Left ventricle myocardium inferior (tissue), 1 donor: ENCODE results near the gene ZNF423. TPM values are rescaled to one million over a fixed set of nuclear protein-coding genes. Genes with fewer than 3 reads are reported as not detected.

ENCODE experiments used
- DNase-seq: peaks from one replicate; pipeline ENCODE4 v3.0.0-alpha.2; 2020
- H3K27ac ChIP-seq: fragments of 200-600 bp; replicated peaks from 2 replicates; pipeline ENCODE4 v1.8.0; 2021
- H3K27me3 ChIP-seq: fragments of 200-600 bp; 2 replicates; pipeline ENCODE4 v1.8.0; 2021; ENCODE audit warnings: low read depth
- H3K36me3 ChIP-seq: fragments of 200-600 bp; 2 replicates; pipeline ENCODE4 v1.8.0; 2021
- H3K4me1 ChIP-seq: fragments of 200-600 bp; 2 replicates; pipeline ENCODE4 v1.8.0; 2021
- H3K4me3 ChIP-seq: fragments of 200-600 bp; 2 replicates; pipeline ENCODE4 v1.8.0; 2021; ENCODE audit warnings: mild to moderate bottlenecking, moderate library complexity
- H3K9me3 ChIP-seq: fragments of 200-600 bp; replicated peaks from 2 replicates; pipeline ENCODE4 v1.8.0; 2021
- CTCF ChIP-seq: fragments of 200-600 bp; IDR thresholded peaks from 2 replicates; pipeline ENCODE4 v1.8.0; 2021; ENCODE audit warnings: antibody characterized with exemption, mild to moderate bottlenecking, borderline replicate concordance
- intact Hi-C: fragments of 100-400 bp; cut with micrococcal nuclease; formaldehyde crosslinking; loops from one replicate; pipeline ENCODE4 v1.11.0; 2022
- total RNA-seq: library from RNA; stranded (reverse); fragmentation: NEBNext Ultra II Directional; extraction: Animal tissue kit (Norgen Biotek cat#: 25700); gene quantifications from one replicate; pipeline ENCODE4 v1.2.1, GENCODE V29; 2021
- donor health status: DM: no; HTN: yes; CAD: no; lungs with severe emphysema.

The ZNF423 gene
- total RNA-seq, 1 donor from 2014 or later: 8.6 TPM

DNA sequence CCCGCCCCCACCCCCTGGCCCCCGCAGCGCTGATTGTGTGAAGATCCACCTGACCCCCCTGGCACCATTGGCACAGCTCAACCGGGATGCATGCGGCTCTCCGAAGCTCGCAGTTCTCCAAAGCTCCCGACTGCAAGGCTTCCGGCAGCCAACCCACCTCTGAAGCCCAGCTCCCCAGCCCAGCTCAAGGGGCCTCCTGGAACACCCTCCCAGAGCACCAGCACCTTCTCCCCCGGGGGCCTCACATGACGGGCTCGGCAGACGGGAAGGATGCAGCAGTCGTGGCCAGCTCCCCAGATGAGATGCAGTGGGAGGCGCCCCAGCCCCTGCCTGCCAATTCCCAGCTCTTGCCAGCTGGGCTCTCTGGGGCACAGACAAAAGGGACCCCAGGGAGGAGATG is 215.3 kb downstream of the ZNF423 start:
- peaks cover 42% of the 10 kb centered on the region for H3K4me1 ChIP-seq

DNA sequence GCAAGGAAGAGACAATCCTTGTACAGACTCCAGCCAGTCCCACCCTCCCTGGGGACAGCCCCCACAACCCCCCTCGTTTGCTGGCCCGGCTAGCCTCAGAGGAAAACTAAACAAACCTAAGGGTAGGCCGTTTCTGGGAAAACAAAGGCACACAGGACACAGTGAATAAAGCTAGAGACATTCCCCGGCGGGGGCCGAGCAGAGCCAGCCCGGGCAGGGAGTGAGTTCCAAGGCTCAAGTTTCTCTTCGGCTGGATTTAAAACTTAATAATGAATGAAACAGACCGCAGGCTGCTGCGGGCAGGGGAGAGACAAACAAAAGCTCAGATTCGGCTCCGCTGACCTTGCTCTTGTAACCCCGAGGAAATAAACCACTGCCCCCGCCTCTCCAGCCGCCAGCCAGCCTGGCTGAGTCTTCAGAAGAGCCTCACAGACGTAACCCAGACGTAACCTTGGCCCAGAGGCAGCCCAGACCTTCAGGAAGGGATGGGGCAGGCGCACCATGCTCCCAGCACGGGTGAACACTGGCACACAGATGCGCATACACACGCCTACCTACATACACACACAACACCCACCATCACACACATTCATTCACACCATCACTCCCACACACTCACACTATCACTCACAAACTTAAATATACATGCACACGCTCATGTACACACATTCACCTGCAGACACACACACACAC is 216.0 kb downstream of the ZNF423 start:
- intact Hi-C loops: no loop called here
- peak overlapping the region; percentile 25 for H3K4me3 ChIP-seq

More for the DNA sequence above, 215.3 kb downstream of the ZNF423 start:
- intact Hi-C loops: no loop called here
- peaks cover 33% of the 10 kb centered on the region for H3K36me3 ChIP-seq
- peak overlapping the region; percentile 81 for H3K27ac ChIP-seq
- H3K27me3 ChIP-seq: no peaks in the 10 kb centered on the region
- no peak for DNase-seq
- TF ChIP-seq CTCF: no peak
- H3K9me3 ChIP-seq: peaks cover 5% of the 10 kb centered on the region
- H3K4me3 ChIP-seq: no peak overlapping the region

GRCh38 chr16:49638673-49639610 is 217.0 kb downstream of the ZNF423 start:
- no peaks in the 10 kb centered on the region for H3K27me3 ChIP-seq
- peak overlapping the region; percentile 81 for H3K27ac ChIP-seq
- TF ChIP-seq CTCF: no peak
- peak overlapping the region; percentile 25 for H3K4me3 ChIP-seq
- intact Hi-C loops: no loop called here
- H3K36me3 ChIP-seq: peaks cover 39% of the 10 kb centered on the region
- no peaks in the 10 kb centered on the region for H3K9me3 ChIP-seq
- H3K4me1 ChIP-seq: peaks cover 42% of the 10 kb centered on the region
- peak; percentile 66 for DNase-seq

More for the DNA sequence above, 216.0 kb downstream of the ZNF423 start:
- Histone ChIP-seq H3K27me3 (no peaks in the 10 kb centered on the region), H3K27ac (peak overlapping the region; percentile 81), H3K36me3 (peaks cover 35% of the 10 kb centered on the region), H3K9me3 (no peaks in the 10 kb centered on the region), H3K4me1 (peaks cover 42% of the 10 kb centered on the region)
- TF ChIP-seq CTCF: no peak
- peak; percentile 71 for DNase-seq

GRCh38 chr16:49637933-49638672 is 217.8 kb downstream of the ZNF423 start:
- Histone ChIP-seq H3K36me3 (peaks cover 39% of the 10 kb centered on the region), H3K27me3 (no peaks in the 10 kb centered on the region), H3K4me1 (peaks cover 42% of the 10 kb centered on the region), H3K4me3 (no peak overlapping the region), H3K9me3 (no peaks in the 10 kb centered on the region), H3K27ac (peak overlapping the region; percentile 81)
- TF ChIP-seq CTCF: no peak
- DNase-seq: no peak
- intact Hi-C loops: no loop called here

GRCh38 chr16:49637511-49637910 is 218.4 kb downstream of the ZNF423 start:
- peaks cover 42% of the 10 kb centered on the region for H3K4me1 ChIP-seq
- H3K9me3 ChIP-seq: no peaks in the 10 kb centered on the region
- TF ChIP-seq CTCF: no peak
- peaks cover 39% of the 10 kb centered on the region for H3K36me3 ChIP-seq
- H3K27me3 ChIP-seq: no peaks in the 10 kb centered on the region
- no peak overlapping the region for H3K4me3 ChIP-seq
- H3K27ac ChIP-seq: no peak overlapping the region
- intact Hi-C loops: no loop called here
- no peak for DNase-seq
